ENCODE results near the gene PLEK. TPM values are rescaled to one million over a fixed set of nuclear protein-coding genes. Genes with fewer than 3 reads are reported as not detected.

Gene PLEK
- total and polyA plus RNA-seq, 9 of the 15 experiments (the other 6 are each of a cell fraction or from before 2014, with no cell fraction given), result 0.14 to 1.2 (median 0.36) TPM

GRCh38 chr2:68388772-68389171 lies 23.7 kb downstream of the PLEK start:
- no peaks in the 10 kb centered on the region for H3K36me3 ChIP-seq (ENCODE audit: control insufficient read depth, insufficient read depth, low read length)
- no peak overlapping the region for H3K4me3 ChIP-seq
- peaks cover 5 to 29% of the 10 kb centered on the region in 2 experiments; a peak in 4 of 5 replicates for H3K4me1 ChIP-seq (replicated peaks in 1 of 2; ENCODE audit: control insufficient read depth in 2 of 2, insufficient read depth in 2 of 2, low read length in 2 of 2)
- intact Hi-C loops (cut with micrococcal nuclease) (no loop called here), in situ Hi-C loops (cut with MboI) (no loop called here)
- ChIA-PET POLR2A (no interaction called here), CTCF (ENCODE audit: low intra/inter-chr PET ratio) (no interaction called here)
- no peak overlapping the region for H3K27ac ChIP-seq (ENCODE audit: extremely low read depth, low read depth, low read length)
- H3K9me1 ChIP-seq (ENCODE audit: control insufficient read depth, insufficient read depth, low read length), result no peaks in the 10 kb centered on the region
- no peaks in the 10 kb centered on the region for H3K9me3 ChIP-seq (replicated peaks; ENCODE audit: control insufficient read depth, insufficient read depth, low read depth, low read length)
- 0 out of 5 replicates have a peak, but pooled peaks cover 0 to 5% of the 10 kb centered on the region in 2 experiments for H3K27me3 ChIP-seq (ENCODE audit: control insufficient read depth in 2 of 2, insufficient read depth in 2 of 2, low read length in 2 of 2)
- H3K79me2 ChIP-seq (ENCODE audit: control insufficient read depth, insufficient read depth, low read length), result no peaks in the 10 kb centered on the region
- 22% methylated on average over 1 of the region's 1 CpG for WGBS (ENCODE audit: insufficient coverage, low coverage, missing lambda C conversion rate)
- no peak overlapping the region for H3K4me2 ChIP-seq (ENCODE audit: insufficient read depth, low read length)
- TF ChIP-seq SPI1 (IDR thresholded peaks at IDR 0.05; ENCODE audit: borderline replicate concordance, low read depth, low read length) (peak; percentile 41; the same call in 1 of the 2 replicates), TARDBP (IDR thresholded peaks at IDR 0.05) (no peak)
- no TSS peak for BruUV-seq (replicated peaks)
- no peak for DNase-seq (ENCODE audit: extremely low read depth in 1 of 4, low spot score in 3 of 4)
- no peaks in the 10 kb centered on the region for H4K20me1 ChIP-seq (replicated peaks; ENCODE audit: control insufficient read depth, insufficient read depth, low read length)
- H2AFZ ChIP-seq (ENCODE audit: low read depth, low read length), result no peak overlapping the region
- no peak overlapping the region for H3K9ac ChIP-seq (ENCODE audit: insufficient read depth in 1 of 2, low read depth in 2 of 2, low read length in 2 of 2)
- FAIRE-seq, result no peak
- no peak for ATAC-seq

GRCh38 chr2:68390114-68390513 lies 25.0 kb downstream of the PLEK start:
- H4K20me1 ChIP-seq (replicated peaks; ENCODE audit: control insufficient read depth, insufficient read depth, low read length), result no peaks in the 10 kb centered on the region
- no peak overlapping the region for H3K4me2 ChIP-seq (ENCODE audit: insufficient read depth, low read length)
- no peak overlapping the region for H2AFZ ChIP-seq (ENCODE audit: low read depth, low read length)
- H3K27me3 ChIP-seq (ENCODE audit: control insufficient read depth in 2 of 2, insufficient read depth in 2 of 2, low read length in 2 of 2), result 0 out of 5 replicates have a peak, but pooled peaks cover 0 to 5% of the 10 kb centered on the region in 2 experiments
- no peaks in the 10 kb centered on the region for H3K79me2 ChIP-seq (ENCODE audit: control insufficient read depth, insufficient read depth, low read length)
- FAIRE-seq (no peak), ATAC-seq (no peak), DNase-seq (ENCODE audit: extremely low read depth in 1 of 4, low spot score in 3 of 4) (no peak)
- peaks cover 5 to 19% of the 10 kb centered on the region in 2 experiments; a peak in 4 of 5 replicates for H3K4me1 ChIP-seq (replicated peaks in 1 of 2; ENCODE audit: control insufficient read depth in 2 of 2, insufficient read depth in 2 of 2, low read length in 2 of 2)
- H3K4me3 ChIP-seq, result no peak overlapping the region
- ChIA-PET POLR2A (interaction anchor here (1.0 to 1.1 kb wide), 2 partner anchors 9 to 15 kb away, joined by 3 read pairs; no protein-coding TSS in a partner anchor), CTCF (ENCODE audit: low intra/inter-chr PET ratio) (no interaction called here)
- H3K36me3 ChIP-seq (ENCODE audit: control insufficient read depth, insufficient read depth, low read length), result no peaks in the 10 kb centered on the region
- in situ Hi-C loops (cut with MboI), result no loop called here
- no peaks in the 10 kb centered on the region for H3K9me3 ChIP-seq (replicated peaks; ENCODE audit: control insufficient read depth, insufficient read depth, low read depth, low read length)
- no TSS peak for BruUV-seq (replicated peaks)
- no peak overlapping the region for H3K27ac ChIP-seq (ENCODE audit: extremely low read depth, low read depth, low read length)
- no peak overlapping the region for H3K9ac ChIP-seq (ENCODE audit: insufficient read depth in 1 of 2, low read depth in 2 of 2, low read length in 2 of 2)
- intact Hi-C loops (cut with micrococcal nuclease), result no loop called here
- H3K9me1 ChIP-seq (ENCODE audit: control insufficient read depth, insufficient read depth, low read length), result no peaks in the 10 kb centered on the region
- WGBS (ENCODE audit: insufficient coverage, low coverage, missing lambda C conversion rate), result 23% methylated on average over 2 of the region's 2 CpGs
- TF ChIP-seq FOS (IDR thresholded peaks at IDR 0.05; ENCODE audit: extremely low read depth, insufficient read length) (no peak), MECOM (CRISPR knock-in tag; IDR thresholded peaks at IDR 0.05) (no peak), JUN (IDR thresholded peaks at IDR 0.05; ENCODE audit: borderline replicate concordance, low read depth, low read length) (no peak), JUN (CRISPR knock-in tag; IDR thresholded peaks at IDR 0.05; ENCODE audit: borderline replicate concordance) (no peak), PHF8 (IDR thresholded peaks at IDR 0.05; ENCODE audit: borderline replicate concordance, low read length) (no peak), ZNF140 (CRISPR knock-in tag; IDR thresholded peaks at IDR 0.05) (no peak), ZBTB17 (CRISPR knock-in tag; IDR thresholded peaks at IDR 0.05) (no peak), POLR2B (IDR thresholded peaks at IDR 0.05; ENCODE audit: low read depth, partially characterized antibody) (no peak), PRDM10 (IDR thresholded peaks at IDR 0.05; ENCODE audit: partially characterized antibody) (no peak), NRF1 (conservative IDR thresholded peaks at IDR 0.05 in 1 of 2, IDR thresholded peaks at IDR 0.05 in 1 of 2) (no peak), MCM3 (IDR thresholded peaks at IDR 0.05) (no peak), NEUROD1 (IDR thresholded peaks at IDR 0.05; ENCODE audit: borderline replicate concordance, low read depth, low read length, partially characterized antibody) (no peak), KLF10 (CRISPR knock-in tag; IDR thresholded peaks at IDR 0.05) (no peak)
